Stimulated activated CD4-positive, alpha-beta T cell treated with anti-CD3 and anti-CD28 coated beads, TNF-alpha, amount 100 ng/mL, for 1 hour (primary cell): ENCODE measurements around the gene CTTNBP2.

Source experiments
- DNase-seq, 3 donors: peaks; one replicate each; pipeline ENCODE4 v3.0.0-alpha.2; 2020; ENCODE audit warnings: low read depth in 3 of 3, low spot score in 1 of 3

CTTNBP2 gene

GRCh38 chr7:117872561-117873309 is 506 bp downstream of the CTTNBP2 start:
- no peak for DNase-seq

- DNase-seq = no peak
These were observed 1.3 kb downstream of the CTTNBP2 start for GRCh38 chr7:117871778-117872538.

- DNase-seq = no peak
These were observed 1.9 kb downstream of the CTTNBP2 start for GRCh38 chr7:117871401-117871777.

GRCh38 chr7:117870448-117871130 is 2.7 kb downstream of the CTTNBP2 start:
- no peak for DNase-seq

- no peak for DNase-seq
These were observed 3.9 kb downstream of the CTTNBP2 start for GRCh38 chr7:117869374-117869773.

GRCh38 chr7:117863618-117864017 is 9.6 kb downstream of the CTTNBP2 start:
- no peak for DNase-seq

GRCh38 chr7:117862378-117862777 is 10.9 kb downstream of the CTTNBP2 start:
- no peak for DNase-seq

- DNase-seq = no peak
These were observed 13.9 kb downstream of the CTTNBP2 start for GRCh38 chr7:117859246-117859812.

- DNase-seq = no peak
These were observed 14.5 kb downstream of the CTTNBP2 start for GRCh38 chr7:117858712-117859111.

- no peak for DNase-seq
These were observed 15.5 kb downstream of the CTTNBP2 start for GRCh38 chr7:117857718-117858117.

- DNase-seq = no peak
These were observed 17.0 kb downstream of the CTTNBP2 start for GRCh38 chr7:117856196-117856595.

GRCh38 chr7:117854186-117854585 is 19.1 kb downstream of the CTTNBP2 start:
- no peak for DNase-seq

- DNase-seq = no peak
These were observed 24.3 kb downstream of the CTTNBP2 start for GRCh38 chr7:117848941-117849340.

GRCh38 chr7:117844678-117845077 is 28.6 kb downstream of the CTTNBP2 start:
- no peak for DNase-seq

- DNase-seq = no peak
These were observed 31.6 kb downstream of the CTTNBP2 start for GRCh38 chr7:117841611-117842010.

- no peak for DNase-seq
These were observed 32.2 kb downstream of the CTTNBP2 start for GRCh38 chr7:117841011-117841410.

GRCh38 chr7:117839507-117839906 is 33.7 kb downstream of the CTTNBP2 start:
- DNase-seq = no peak

GRCh38 chr7:117837841-117838240 is 35.4 kb downstream of the CTTNBP2 start:
- no peak for DNase-seq

GRCh38 chr7:117835016-117835664 is 38.1 kb downstream of the CTTNBP2 start:
- no peak for DNase-seq

GRCh38 chr7:117830422-117830954 is 42.8 kb downstream of the CTTNBP2 start:
- no peak for DNase-seq
